PC-9 (cell line): ENCODE results near the gene LAMP1.

ENCODE experiments used
- EZH2 ChIP-seq: fragments of 200-600 bp; sonication (generic); IDR thresholded peaks from 2 replicates; pipeline ENCODE4 v1.8.0; 2017; ENCODE audit warnings: antibody characterized with exemption, low read depth
- TF ChIP-seq, protein P1 (sequence below): fragments of 200-600 bp; sonication (generic); conservative IDR thresholded peaks from 2 replicates; pipeline ENCODE4 v1.6.1; 2017; ENCODE audit warnings: mixed run types, antibody characterized with exemption, mild to moderate bottlenecking, moderate library complexity

DNA sequence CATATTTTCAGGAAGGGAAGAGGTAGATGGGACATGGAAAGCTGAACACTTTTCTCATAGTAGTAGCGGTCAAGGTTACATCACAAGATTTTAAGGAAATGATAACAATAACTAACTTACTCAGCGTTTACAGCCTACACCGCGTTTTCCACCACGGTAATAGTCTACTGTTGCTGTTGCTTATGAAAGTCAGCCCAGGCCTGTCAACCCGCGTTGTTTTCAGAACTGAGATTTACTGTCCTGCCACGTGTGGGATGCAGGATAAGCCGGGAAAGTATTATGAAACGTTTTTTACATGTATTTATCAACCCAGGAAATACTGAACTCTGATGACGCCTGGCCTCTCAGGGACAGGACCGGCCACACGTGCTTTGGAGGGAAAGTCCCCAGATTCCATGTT lies 36.0 kb upstream of the LAMP1 start:
- TF ChIP-seq, protein P1, sequence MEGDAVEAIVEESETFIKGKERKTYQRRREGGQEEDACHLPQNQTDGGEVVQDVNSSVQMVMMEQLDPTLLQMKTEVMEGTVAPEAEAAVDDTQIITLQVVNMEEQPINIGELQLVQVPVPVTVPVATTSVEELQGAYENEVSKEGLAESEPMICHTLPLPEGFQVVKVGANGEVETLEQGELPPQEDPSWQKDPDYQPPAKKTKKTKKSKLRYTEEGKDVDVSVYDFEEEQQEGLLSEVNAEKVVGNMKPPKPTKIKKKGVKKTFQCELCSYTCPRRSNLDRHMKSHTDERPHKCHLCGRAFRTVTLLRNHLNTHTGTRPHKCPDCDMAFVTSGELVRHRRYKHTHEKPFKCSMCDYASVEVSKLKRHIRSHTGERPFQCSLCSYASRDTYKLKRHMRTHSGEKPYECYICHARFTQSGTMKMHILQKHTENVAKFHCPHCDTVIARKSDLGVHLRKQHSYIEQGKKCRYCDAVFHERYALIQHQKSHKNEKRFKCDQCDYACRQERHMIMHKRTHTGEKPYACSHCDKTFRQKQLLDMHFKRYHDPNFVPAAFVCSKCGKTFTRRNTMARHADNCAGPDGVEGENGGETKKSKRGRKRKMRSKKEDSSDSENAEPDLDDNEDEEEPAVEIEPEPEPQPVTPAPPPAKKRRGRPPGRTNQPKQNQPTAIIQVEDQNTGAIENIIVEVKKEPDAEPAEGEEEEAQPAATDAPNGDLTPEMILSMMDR, result no peak
- no peak for TF ChIP-seq EZH2
